Jurkat, Clone E6-1 (cell line): ENCODE data around the gene SRSF6. TPM values are rescaled to one million over a fixed set of nuclear protein-coding genes. Genes with fewer than 3 reads are reported as not detected.
"Not testable (repeated sequence)": the region's sequence is repeated elsewhere in the genome, so short reads cannot be mapped to it uniquely, and the experiment has no call there.

ENCODE experiments used
- DNase-seq: peaks from one replicate; pipeline ENCODE4 v3.0.0-alpha.2; 2011; ENCODE audit warnings: low read depth, low spot score
- H3K4me3 ChIP-seq: 2 replicates; pipeline ENCODE4 v1.5.1; 2011; ENCODE audit warnings: mild to moderate bottlenecking, low read length, control low read depth, moderate library complexity
- polyA plus RNA-seq: library from polyadenylated mRNA; unstranded; fragments of >200 nt; gene quantifications from one replicate; pipeline ENCODE4 v1.2.1, GENCODE V29; 2012; ENCODE audit warnings: missing spikeins; ENCODE audit not compliant: insufficient read length, insufficient read depth

SRSF6 gene
- 176 TPM for polyA plus RNA-seq

DNA sequence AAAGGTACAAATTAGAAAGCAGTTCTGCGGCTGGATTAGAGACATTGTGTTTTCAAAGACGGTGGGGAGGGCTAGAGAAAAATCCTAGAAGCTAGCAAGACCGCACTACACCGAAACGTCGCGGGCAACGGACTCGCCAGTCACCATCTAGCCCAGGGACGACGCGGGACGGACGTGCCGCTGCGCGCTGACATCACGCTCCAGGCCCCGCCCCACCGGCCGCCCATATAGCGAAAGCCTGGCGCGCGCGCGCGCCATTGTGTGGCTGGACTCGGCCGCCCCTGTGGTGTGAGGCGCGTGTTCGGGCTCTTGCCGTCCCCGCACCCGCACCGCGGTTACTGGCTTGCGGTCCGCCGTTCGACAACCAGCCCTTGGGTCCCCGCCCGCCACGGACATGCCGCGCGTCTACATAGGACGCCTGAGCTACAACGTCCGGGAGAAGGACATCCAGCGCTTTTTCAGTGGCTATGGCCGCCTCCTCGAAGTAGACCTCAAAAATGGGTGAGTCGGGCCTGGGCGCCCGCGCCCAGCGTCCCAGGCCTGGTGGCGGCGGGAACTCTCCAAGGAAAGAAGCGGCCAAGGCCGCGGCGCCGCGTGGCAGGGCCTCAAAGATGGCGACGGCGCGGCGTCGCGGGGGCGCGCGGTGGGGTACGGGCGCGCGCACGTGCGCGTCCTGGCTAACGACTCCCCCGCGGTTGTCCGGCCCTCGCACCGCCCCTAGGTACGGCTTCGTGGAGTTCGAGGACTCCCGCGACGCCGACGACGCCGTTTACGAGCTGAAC is at the start of gene SRSF6:
Gene SRSF6 (plus strand): TSS at position 257 of the 782 bp plus-strand sequence. CDS start 138 bp downstream, at position 395.
- peak within 1 kb of the TSS; percentile 85 for H3K4me3 ChIP-seq
- DNase-seq, result peak; percentile 85

- H3K4me3 ChIP-seq, result no peak overlapping the region
- peak; percentile 17 for DNase-seq
Observed at GRCh38 chr20:43408848-43409576, 48.7 kb upstream of the SRSF6 start.

- DNase-seq, result no peak
- no peak overlapping the region for H3K4me3 ChIP-seq
Observed at GRCh38 chr20:43409577-43409913, 48.2 kb upstream of the SRSF6 start.

GRCh38 chr20:43415661-43416430 is 41.9 kb upstream of the SRSF6 start:
- no peak for DNase-seq
- no peak overlapping the region for H3K4me3 ChIP-seq

- no peak overlapping the region for H3K4me3 ChIP-seq
- DNase-seq, result no peak
Observed at GRCh38 chr20:43416591-43417228, 41.0 kb upstream of the SRSF6 start.

- H3K4me3 ChIP-seq, result no peak overlapping the region
- DNase-seq, result no peak
Observed at GRCh38 chr20:43420192-43420591, 37.5 kb upstream of the SRSF6 start.

- H3K4me3 ChIP-seq, DNase-seq: not testable (repeated sequence)
Observed at GRCh38 chr20:43420913-43421312, 36.8 kb upstream of the SRSF6 start.

GRCh38 chr20:43426172-43426571 is 31.5 kb upstream of the SRSF6 start:
- no peak overlapping the region for H3K4me3 ChIP-seq
- no peak for DNase-seq

DNA sequence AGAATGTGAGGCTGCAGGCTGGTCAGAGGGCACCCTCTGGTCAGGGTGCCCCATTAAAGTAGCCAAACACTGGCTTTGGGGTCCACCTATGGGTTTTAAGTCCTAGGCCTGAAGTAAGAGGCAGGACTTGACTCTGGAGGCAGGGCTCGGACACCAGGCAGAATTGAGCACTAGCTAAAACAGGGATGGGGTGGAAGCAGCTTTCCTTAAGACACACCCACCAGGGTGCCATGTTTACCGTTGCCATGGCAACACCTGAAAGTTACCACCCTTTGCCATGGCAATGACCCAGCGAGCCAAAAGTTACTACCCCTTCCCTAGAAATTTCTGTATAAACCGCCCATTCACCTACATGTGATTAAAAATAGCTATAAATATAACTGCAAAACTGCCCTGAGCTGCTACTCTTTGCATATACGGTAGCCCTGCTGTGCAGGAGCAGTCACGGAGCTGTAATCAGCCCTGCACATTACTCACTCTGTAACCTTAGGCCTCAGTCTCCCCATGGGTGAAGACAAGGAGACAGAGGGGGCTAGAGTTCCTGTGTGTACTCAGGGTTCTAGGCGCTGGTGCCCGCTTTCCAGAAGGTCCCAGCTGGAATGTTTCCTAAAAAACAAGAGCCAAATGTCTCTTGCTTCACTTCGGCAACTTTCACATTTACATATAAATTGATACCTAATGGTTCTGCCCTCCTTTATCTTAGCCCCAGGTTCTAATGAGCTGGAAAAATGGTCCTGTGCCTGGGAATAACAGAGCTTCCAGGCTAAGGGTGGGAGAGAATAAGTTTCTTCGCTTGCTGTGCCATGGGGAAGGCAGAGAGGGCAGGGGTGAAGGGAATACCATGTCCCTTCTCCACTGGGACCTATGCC is 27.2 kb upstream of the SRSF6 start:
- H3K4me3 ChIP-seq, result no peak overlapping the region

GRCh38 chr20:43431134-43431519 is 26.6 kb upstream of the SRSF6 start:
- DNase-seq, result no peak
- no peak overlapping the region for H3K4me3 ChIP-seq

More for the DNA sequence above, 27.2 kb upstream of the SRSF6 start:
- DNase-seq, result no peak

- no peak overlapping the region for H3K4me3 ChIP-seq
- no peak for DNase-seq
Observed at GRCh38 chr20:43432498-43432897, 25.2 kb upstream of the SRSF6 start.

GRCh38 chr20:43433250-43433854 is 24.3 kb upstream of the SRSF6 start:
- no peak overlapping the region for H3K4me3 ChIP-seq
- DNase-seq, result no peak

- DNase-seq, result no peak
Observed at GRCh38 chr20:43434565-43434964, 23.1 kb upstream of the SRSF6 start.

DNA sequence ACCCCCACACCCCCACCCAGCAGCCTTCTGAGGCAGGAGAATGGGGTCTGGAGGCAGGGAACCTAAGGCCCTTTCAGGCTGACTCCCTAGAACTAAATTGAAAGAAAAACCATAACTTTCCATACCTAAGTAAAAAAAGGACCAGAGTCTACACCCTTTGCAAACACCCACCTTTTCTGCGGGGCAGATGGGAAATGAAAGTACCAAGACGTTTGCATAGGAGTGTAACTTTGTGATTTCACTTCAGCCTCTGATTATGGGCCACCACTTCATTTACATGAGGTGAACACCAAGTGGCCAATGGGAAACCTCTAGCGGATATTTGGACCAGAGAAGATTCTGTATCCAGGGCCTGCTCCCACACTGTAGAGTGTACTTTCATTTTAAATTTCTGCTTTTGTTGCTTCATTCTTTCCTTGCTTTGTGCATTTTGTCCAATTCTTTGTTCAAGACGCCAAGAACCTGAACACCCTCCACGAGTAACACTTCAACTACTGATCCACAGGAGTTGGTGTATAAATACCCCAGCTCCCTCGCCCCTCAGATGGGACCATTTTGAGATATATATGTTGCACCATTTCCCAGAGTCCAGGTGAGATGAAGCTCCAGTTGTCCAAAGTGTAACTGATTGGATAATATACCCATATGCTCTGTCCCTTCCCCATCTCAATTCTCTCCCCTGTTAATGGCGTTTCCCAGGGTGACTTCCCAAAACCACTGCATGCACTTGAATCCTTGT is 18.9 kb upstream of the SRSF6 start:
- DNase-seq, result no peak
- no peak overlapping the region for H3K4me3 ChIP-seq

More at GRCh38 chr20:43434565-43434964, 23.1 kb upstream of the SRSF6 start:
- H3K4me3 ChIP-seq, result no peak overlapping the region

DNA sequence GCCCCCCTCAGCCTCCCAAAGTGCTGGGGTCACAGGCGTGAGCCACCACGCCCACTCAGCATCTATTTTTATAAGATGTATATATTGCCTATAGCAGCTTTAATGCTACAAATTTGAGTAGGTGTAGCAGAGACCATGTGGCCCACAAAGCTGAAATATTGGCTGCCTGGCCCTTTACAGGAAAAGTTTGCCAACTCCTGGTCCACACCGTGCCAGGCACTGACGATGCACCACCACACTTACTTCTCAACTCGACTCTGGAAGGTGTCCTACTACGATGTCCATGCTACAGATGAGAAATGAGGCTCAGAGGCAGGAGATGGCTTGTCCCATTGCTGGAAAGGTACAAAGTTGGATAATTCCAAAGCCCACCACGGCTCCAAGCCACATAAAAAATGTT is 17.2 kb upstream of the SRSF6 start:
- DNase-seq, result no peak
- H3K4me3 ChIP-seq, result no peak overlapping the region

DNA sequence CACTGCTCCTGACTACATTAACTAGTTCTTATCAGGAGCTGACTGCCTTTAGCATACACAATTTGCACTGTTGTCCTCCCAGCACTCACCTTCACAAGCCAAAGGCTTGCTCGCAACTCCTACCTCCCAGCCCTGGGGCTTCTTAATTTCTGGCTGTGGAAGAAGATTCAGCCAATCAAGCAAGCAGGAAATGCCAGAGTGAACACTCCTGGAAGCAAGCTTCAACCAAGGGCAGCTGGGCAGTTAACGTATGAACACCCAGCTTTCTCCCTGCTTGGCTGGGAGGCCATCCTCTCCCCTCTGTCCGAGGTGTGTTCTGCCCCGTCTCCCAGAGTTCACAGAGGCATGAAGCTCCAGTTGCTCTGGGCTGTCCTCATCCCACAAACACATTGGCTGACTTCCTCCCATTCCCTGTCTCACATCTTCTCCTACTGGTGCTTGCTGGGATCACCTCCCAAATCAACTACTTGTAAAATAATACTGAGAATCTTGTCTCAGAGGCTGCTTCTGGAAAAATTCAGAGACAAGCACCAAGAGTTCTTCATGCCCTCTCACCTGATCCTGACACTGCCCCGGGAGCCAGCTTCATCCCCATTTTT is 15.3 kb upstream of the SRSF6 start:
- DNase-seq, result no peak
- no peak overlapping the region for H3K4me3 ChIP-seq

DNA sequence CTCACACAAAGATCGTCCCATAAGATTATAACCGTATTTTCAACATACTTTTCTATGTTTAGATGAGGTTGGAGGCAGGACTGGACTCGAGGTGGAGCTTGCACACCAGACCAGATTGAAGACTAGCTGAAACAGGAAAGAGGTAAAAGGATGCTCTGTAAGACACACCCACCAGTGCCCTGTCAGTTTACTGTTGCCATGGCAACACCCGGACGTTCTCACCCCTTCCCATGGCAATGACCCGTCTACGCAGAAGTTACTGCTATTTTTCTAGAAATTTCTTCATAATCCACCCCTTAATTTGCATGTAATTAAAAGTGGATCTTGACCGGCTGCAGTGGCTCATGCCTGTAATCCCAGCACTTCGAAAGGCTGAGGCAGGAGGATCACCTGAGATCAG is 13.6 kb upstream of the SRSF6 start:
- H3K4me3 ChIP-seq, result no peak overlapping the region
- DNase-seq, result no peak
